MM.1S (cell line): Measurements from ENCODE around the gene CTSW.

Source experiments
- DNase-seq: peaks from one replicate; pipeline ENCODE4 v3.0.0-alpha.2; 2015
- H2AFZ ChIP-seq: fragments of 300-600 bp; sonication (generic); 2 replicates; pipeline ENCODE4 v1.6.0; 2016; ENCODE audit warnings: antibody characterized with exemption, low read length
- H3F3A ChIP-seq: fragments of 300-600 bp; sonication (generic); 2 replicates; pipeline ENCODE4 v1.6.1; 2016; ENCODE audit warnings: mild to moderate bottlenecking, antibody characterized with exemption, low read length, moderate library complexity, mixed read lengths; ENCODE audit not compliant: insufficient read depth
- H3K27ac ChIP-seq: fragments of 300-600 bp; sonication (generic); 2 replicates; pipeline ENCODE4 v1.5.1; 2016; ENCODE audit warnings: mild to moderate bottlenecking, low read length
- H3K27me3 ChIP-seq: fragments of 300-600 bp; sonication (generic); replicated peaks from 2 replicates; pipeline ENCODE4 v1.6.0; 2016; ENCODE audit warnings: low read length; ENCODE audit not compliant: insufficient read depth
- H3K36me3 ChIP-seq: fragments of 300-600 bp; sonication (generic); replicated peaks from 2 replicates; pipeline ENCODE4 v1.6.1; 2016; ENCODE audit warnings: mild to moderate bottlenecking, low read length, mixed read lengths; ENCODE audit not compliant: insufficient read depth
- H3K4me1 ChIP-seq: fragments of 300-600 bp; sonication (generic); 2 replicates; pipeline ENCODE4 v1.6.1; 2016; ENCODE audit warnings: low read length, mixed read lengths
- H3K4me2 ChIP-seq: fragments of 300-600 bp; sonication (generic); 2 replicates; pipeline ENCODE4 v1.6.0; 2016; ENCODE audit warnings: low read depth, low read length
- H3K4me3 ChIP-seq: fragments of 300-600 bp; sonication (generic); 2 replicates; pipeline ENCODE4 v1.5.1; 2016; ENCODE audit warnings: low read length, mixed read lengths
- H3K79me2 ChIP-seq: fragments of 300-600 bp; sonication (generic); 2 replicates; pipeline ENCODE4 v1.6.1; 2016; ENCODE audit warnings: mixed run types, low read length, mixed read lengths
- H3K9ac ChIP-seq: fragments of 300-600 bp; sonication (generic); 2 replicates; pipeline ENCODE4 v1.6.1; 2016; ENCODE audit warnings: low read length, mixed read lengths
- H3K9me2 ChIP-seq: fragments of 300-600 bp; sonication (generic); replicated peaks from 2 replicates; pipeline ENCODE4 v1.6.1; 2016; ENCODE audit warnings: mild to moderate bottlenecking, low read length, mixed read lengths; ENCODE audit not compliant: insufficient read depth
- H3K9me3 ChIP-seq: fragments of 300-600 bp; sonication (generic); replicated peaks from 2 replicates; pipeline ENCODE4 v1.6.1; 2016; ENCODE audit warnings: mild to moderate bottlenecking, low read length, mixed read lengths; ENCODE audit not compliant: insufficient read depth
- H4K20me1 ChIP-seq: fragments of 300-600 bp; sonication (generic); 2 replicates; pipeline ENCODE4 v1.6.1; 2016; ENCODE audit warnings: mild to moderate bottlenecking, low read length, moderate library complexity, mixed read lengths; ENCODE audit not compliant: insufficient read depth
- EZH2 ChIP-seq: fragments of 300-600 bp; sonication (generic); optimal IDR thresholded peaks from 2 replicates; pipeline ENCODE3; 2017; ENCODE audit warnings: low read depth, mild to moderate bottlenecking, antibody characterized with exemption, low read length, mixed read lengths
- EZH2phosphoT487 ChIP-seq: fragments of 300-600 bp; sonication (generic); IDR thresholded peaks from 2 replicates; pipeline ENCODE4 v1.6.1; 2018; ENCODE audit warnings: antibody characterized with exemption, low read length
- TF ChIP-seq, protein P1 (sequence below): fragments of 300-600 bp; sonication (generic); IDR thresholded peaks from 2 replicates; pipeline ENCODE4 v1.5.1; 2016; ENCODE audit warnings: antibody characterized with exemption, low read length, mixed read lengths

Gene CTSW

DNA sequence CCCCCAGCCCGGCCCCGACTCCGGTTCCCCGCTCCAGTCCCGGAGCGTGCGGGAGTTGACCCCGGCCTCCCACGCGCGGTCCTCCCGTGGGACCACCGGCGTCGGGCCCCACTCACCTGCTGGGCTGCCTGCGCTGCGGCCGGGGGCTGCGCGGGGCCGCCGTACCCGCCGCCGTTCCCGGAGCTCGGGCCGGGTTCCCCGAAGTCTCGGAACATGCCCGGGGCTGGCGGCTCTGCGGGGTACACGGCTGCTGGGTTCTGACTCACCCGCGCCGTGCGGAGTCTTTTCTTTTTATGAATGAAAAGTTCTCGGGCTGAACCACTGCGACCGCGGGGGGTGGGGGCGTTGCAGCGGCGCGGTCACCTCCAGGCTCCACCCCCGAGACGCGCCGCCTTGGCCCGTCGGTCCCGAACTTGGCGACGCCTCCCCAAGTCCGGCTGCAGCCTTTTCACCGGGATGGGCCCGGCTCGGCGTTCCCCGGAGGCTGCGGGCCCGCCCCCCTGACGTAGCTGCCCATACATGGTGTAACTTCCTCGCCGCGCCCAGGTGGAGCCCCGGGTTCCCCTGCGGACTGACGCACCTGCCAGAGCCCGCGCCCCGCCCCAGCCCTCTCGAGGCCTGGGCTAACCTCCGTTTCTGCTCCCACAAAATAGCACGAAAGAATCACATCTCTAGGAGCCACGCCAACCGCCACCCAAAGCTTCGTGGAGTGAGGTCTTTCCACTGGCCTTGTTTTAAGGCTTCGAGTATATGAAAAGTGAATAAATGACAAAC, 20.7 kb downstream of the CTSW start, which contains the start of gene FOSL1:
Gene FOSL1 (minus strand): TSS at position 264 of the 774 bp plus-strand sequence. CDS start 49 bp downstream, at position 215.
- Histone ChIP-seq H3K27me3 (peaks cover 11% of the 10 kb centered on the region), H4K20me1 (no peaks in the 10 kb centered on the region), H3K4me3 (peak within 1 kb of the TSS; percentile 59), H3K79me2 (no peaks in the 10 kb centered on the region), H3K9ac (peak within 1 kb of the TSS; percentile 58; the same call in 1 of the 2 replicates), H3K27ac (no peak within 1 kb of the TSS), H3K4me2 (peak within 1 kb of the TSS; percentile 76), H2AFZ (peak within 1 kb of the TSS; percentile 26), H3K9me2 (no peaks in the 10 kb centered on the region), H3K36me3 (no peaks in the 10 kb centered on the region), H3F3A (peaks cover 13% of the 10 kb centered on the region; the same call in 1 of the 2 replicates), H3K9me3 (no peaks in the 10 kb centered on the region), H3K4me1 (peaks cover 26% of the 10 kb centered on the region)
- peak; percentile 90 for DNase-seq
- TF ChIP-seq EZH2 = no peak
- no peak for TF ChIP-seq EZH2phosphoT487
- TF ChIP-seq, protein P1, sequence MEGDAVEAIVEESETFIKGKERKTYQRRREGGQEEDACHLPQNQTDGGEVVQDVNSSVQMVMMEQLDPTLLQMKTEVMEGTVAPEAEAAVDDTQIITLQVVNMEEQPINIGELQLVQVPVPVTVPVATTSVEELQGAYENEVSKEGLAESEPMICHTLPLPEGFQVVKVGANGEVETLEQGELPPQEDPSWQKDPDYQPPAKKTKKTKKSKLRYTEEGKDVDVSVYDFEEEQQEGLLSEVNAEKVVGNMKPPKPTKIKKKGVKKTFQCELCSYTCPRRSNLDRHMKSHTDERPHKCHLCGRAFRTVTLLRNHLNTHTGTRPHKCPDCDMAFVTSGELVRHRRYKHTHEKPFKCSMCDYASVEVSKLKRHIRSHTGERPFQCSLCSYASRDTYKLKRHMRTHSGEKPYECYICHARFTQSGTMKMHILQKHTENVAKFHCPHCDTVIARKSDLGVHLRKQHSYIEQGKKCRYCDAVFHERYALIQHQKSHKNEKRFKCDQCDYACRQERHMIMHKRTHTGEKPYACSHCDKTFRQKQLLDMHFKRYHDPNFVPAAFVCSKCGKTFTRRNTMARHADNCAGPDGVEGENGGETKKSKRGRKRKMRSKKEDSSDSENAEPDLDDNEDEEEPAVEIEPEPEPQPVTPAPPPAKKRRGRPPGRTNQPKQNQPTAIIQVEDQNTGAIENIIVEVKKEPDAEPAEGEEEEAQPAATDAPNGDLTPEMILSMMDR = no peak

DNA sequence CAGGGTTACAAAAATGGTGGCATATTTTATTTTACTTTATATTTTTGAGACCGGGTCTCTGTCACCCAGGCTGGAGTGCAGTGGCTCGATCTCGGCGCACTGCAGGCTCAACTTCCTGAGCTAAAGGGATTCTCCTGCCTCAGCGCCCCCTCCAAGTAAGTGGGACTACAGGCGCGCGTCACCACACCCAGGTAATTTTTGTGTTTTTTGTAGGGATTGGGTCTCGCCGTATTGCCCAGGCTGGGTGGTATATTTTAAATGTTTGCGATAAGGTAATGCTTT, 21.2 kb downstream of the CTSW start:
- Histone ChIP-seq H3K4me2 (peak overlapping the region; percentile 76; the same call in 1 of the 2 replicates), H3K9me2 (no peaks in the 10 kb centered on the region), H4K20me1 (no peaks in the 10 kb centered on the region), H3K36me3 (no peaks in the 10 kb centered on the region), H3K4me3 (peak overlapping the region; percentile 59; the same call in 1 of the 2 replicates), H3K27ac (no peak overlapping the region), H2AFZ (no peak overlapping the region), H3K79me2 (no peaks in the 10 kb centered on the region), H3K4me1 (peaks cover 26% of the 10 kb centered on the region), H3F3A (peaks cover 13% of the 10 kb centered on the region; the same call in 1 of the 2 replicates), H3K27me3 (peaks cover 11% of the 10 kb centered on the region), H3K9me3 (no peaks in the 10 kb centered on the region), H3K9ac (no peak overlapping the region)
- TF ChIP-seq EZH2phosphoT487 = no peak
- no peak for TF ChIP-seq EZH2
- TF ChIP-seq, protein P1 = no peak
- DNase-seq = no peak

DNA sequence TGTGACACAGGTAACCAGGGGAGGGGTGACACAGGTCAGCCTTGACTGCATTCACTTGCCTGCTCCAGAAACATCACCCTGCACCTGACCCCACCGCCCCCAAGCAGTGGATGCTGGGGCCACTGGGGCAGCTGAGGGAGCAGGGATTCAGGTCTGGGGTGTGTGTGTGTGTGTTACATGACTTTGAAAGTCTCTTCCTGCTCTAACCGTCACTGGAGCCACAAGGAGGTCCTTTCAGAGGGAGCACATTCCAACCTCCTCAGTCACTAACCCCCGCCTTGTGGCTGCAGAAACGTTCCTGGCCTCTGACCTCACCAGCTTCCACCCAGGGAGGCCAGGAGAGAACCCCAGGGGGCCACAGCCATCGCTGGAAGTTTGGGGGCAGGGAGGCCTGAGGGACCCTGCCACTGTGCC, 23.4 kb downstream of the CTSW start:
- Histone ChIP-seq H4K20me1 (no peaks in the 10 kb centered on the region), H3K27me3 (peaks cover 11% of the 10 kb centered on the region; the same call in 1 of the 2 replicates), H3K79me2 (no peaks in the 10 kb centered on the region), H3K4me1 (peaks cover 27% of the 10 kb centered on the region), H3K9me3 (no peaks in the 10 kb centered on the region), H2AFZ (no peak overlapping the region), H3K36me3 (no peaks in the 10 kb centered on the region), H3K4me3 (no peak overlapping the region), H3K9me2 (no peaks in the 10 kb centered on the region), H3K9ac (no peak overlapping the region), H3F3A (peaks cover 9% of the 10 kb centered on the region; the same call in 1 of the 2 replicates), H3K4me2 (no peak overlapping the region), H3K27ac (no peak overlapping the region)
- no peak for TF ChIP-seq EZH2
- TF ChIP-seq EZH2phosphoT487 = no peak
- TF ChIP-seq, protein P1 = no peak
- DNase-seq = no peak
